ENCODE data around the gene MOGAT1. TPM values are rescaled to one million over a fixed set of nuclear protein-coding genes. Genes with fewer than 3 reads are reported as not detected.
A peak's percentile ranks its signal among the peaks of the same experiment; 100 is the strongest.

Gene MOGAT1
- total RNA-seq = 0.44 TPM
- long read RNA-seq = 0 reads

GRCh38 chr2:222671259-222672067 is at the start of gene MOGAT1:
MOGAT1 (plus strand) TSS chr2:222671658; CDS start chr2:222671786, 128 bp downstream.
- peak within 1 kb of the TSS; percentile 68 for H3K4me3 ChIP-seq
- intact Hi-C loops (cut with micrococcal nuclease) = no loop called here
- H3K4me1 ChIP-seq = peaks cover 10% of the 10 kb centered on the region
- H3K9me3 ChIP-seq (replicated peaks) = no peaks in the 10 kb centered on the region
- TF ChIP-seq, protein P1, sequence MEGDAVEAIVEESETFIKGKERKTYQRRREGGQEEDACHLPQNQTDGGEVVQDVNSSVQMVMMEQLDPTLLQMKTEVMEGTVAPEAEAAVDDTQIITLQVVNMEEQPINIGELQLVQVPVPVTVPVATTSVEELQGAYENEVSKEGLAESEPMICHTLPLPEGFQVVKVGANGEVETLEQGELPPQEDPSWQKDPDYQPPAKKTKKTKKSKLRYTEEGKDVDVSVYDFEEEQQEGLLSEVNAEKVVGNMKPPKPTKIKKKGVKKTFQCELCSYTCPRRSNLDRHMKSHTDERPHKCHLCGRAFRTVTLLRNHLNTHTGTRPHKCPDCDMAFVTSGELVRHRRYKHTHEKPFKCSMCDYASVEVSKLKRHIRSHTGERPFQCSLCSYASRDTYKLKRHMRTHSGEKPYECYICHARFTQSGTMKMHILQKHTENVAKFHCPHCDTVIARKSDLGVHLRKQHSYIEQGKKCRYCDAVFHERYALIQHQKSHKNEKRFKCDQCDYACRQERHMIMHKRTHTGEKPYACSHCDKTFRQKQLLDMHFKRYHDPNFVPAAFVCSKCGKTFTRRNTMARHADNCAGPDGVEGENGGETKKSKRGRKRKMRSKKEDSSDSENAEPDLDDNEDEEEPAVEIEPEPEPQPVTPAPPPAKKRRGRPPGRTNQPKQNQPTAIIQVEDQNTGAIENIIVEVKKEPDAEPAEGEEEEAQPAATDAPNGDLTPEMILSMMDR (IDR thresholded peaks at IDR 0.05; ENCODE audit: borderline replicate concordance) = peak; percentile 30
- peak; percentile 50 for DNase-seq
- no peaks in the 10 kb centered on the region for H3K36me3 ChIP-seq
- H3K27ac ChIP-seq (replicated peaks) = peak within 1 kb of the TSS; percentile 64
- H3K27me3 ChIP-seq (ENCODE audit: low read depth) = peaks cover 27% of the 10 kb centered on the region

DNA sequence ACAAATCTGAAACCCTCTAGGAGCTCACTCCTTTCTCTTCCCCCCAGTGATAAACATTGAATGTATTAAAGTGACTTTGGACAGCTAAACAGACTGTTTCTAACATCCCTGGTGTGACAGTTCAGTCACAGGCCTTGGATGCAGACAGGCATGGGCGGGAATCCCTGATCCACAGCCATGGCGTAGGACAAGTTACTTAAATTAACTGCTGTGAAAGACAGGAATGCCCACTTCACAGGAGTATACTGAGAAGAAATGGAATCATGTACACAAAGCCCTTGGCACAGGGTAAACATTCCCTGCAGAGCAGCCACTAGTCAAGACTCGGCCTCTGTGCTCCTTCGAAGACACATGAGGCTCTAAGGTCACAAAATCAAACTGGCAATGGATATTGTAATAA is 49.6 kb upstream of the MOGAT1 start:
- H3K27ac ChIP-seq (replicated peaks) = peak overlapping the region; percentile 3
- peaks cover 71% of the 10 kb centered on the region for H3K36me3 ChIP-seq
- TF ChIP-seq, protein P1 (IDR thresholded peaks at IDR 0.05; ENCODE audit: borderline replicate concordance) = no peak
- no peak overlapping the region for H3K4me3 ChIP-seq
- H3K4me1 ChIP-seq = peaks cover 21% of the 10 kb centered on the region
- H3K9me3 ChIP-seq (replicated peaks) = no peaks in the 10 kb centered on the region
- H3K27me3 ChIP-seq (ENCODE audit: low read depth) = no peaks in the 10 kb centered on the region
- intact Hi-C loops (cut with micrococcal nuclease) = no loop called here
- no peak for DNase-seq

DNA sequence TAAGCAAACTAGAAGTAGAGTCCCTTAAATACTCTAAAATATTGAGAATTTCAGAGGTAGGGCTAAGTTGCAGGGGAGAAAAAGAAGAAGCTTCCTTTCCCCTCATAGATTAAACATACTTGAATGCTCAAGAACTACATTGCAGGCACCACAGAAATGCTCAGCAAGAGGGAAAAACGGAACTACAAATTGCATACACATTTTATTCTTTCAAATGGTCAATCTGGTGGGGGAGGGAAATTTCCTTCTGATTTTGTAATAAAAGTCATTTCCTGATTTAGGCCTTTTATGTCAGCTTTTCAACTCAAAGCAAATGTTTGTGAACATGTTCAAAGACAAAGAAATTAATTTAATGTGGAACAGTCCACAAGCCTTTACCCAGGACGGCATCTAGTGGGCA is 48.5 kb upstream of the MOGAT1 start:
- Histone ChIP-seq H3K4me3 (no peak overlapping the region), H3K27ac (replicated peaks) (no peak overlapping the region), H3K36me3 (peaks cover 73% of the 10 kb centered on the region), H3K9me3 (replicated peaks) (no peaks in the 10 kb centered on the region), H3K4me1 (peaks cover 21% of the 10 kb centered on the region), H3K27me3 (ENCODE audit: low read depth) (no peaks in the 10 kb centered on the region)
- intact Hi-C loops (cut with micrococcal nuclease) = no loop called here
- TF ChIP-seq, protein P1 (IDR thresholded peaks at IDR 0.05; ENCODE audit: borderline replicate concordance) = no peak
- no peak for DNase-seq

- no peaks in the 10 kb centered on the region for H3K27me3 ChIP-seq (ENCODE audit: low read depth)
- DNase-seq = no peak
- H3K4me1 ChIP-seq = peaks cover 21% of the 10 kb centered on the region
- TF ChIP-seq, protein P1 (IDR thresholded peaks at IDR 0.05; ENCODE audit: borderline replicate concordance) = no peak
- no peaks in the 10 kb centered on the region for H3K9me3 ChIP-seq (replicated peaks)
- intact Hi-C loops (cut with micrococcal nuclease) = no loop called here
- no peak overlapping the region for H3K27ac ChIP-seq (replicated peaks)
- no peak overlapping the region for H3K4me3 ChIP-seq
- H3K36me3 ChIP-seq = peaks cover 80% of the 10 kb centered on the region
These were observed 47.6 kb upstream of the MOGAT1 start for GRCh38 chr2:222623756-222624309.

GRCh38 chr2:222627764-222628163 is 43.7 kb upstream of the MOGAT1 start:
- DNase-seq = no peak
- Histone ChIP-seq H3K4me1 (no peaks in the 10 kb centered on the region), H3K4me3 (no peak overlapping the region), H3K9me3 (replicated peaks) (no peaks in the 10 kb centered on the region), H3K27ac (replicated peaks) (no peak overlapping the region), H3K36me3 (peaks cover 88% of the 10 kb centered on the region), H3K27me3 (ENCODE audit: low read depth) (no peaks in the 10 kb centered on the region)
- TF ChIP-seq, protein P1 (IDR thresholded peaks at IDR 0.05; ENCODE audit: borderline replicate concordance) = no peak
- intact Hi-C loops (cut with micrococcal nuclease) = no loop called here
